ENCODE results near the gene SF1. TPM values are rescaled to one million over a fixed set of nuclear protein-coding genes. Genes with fewer than 3 reads are reported as not detected.

Gene SF1
- total and polyA plus RNA-seq, 2 of the 8 experiments (the other 6 are each of a cell fraction or from before 2014, with no cell fraction given) = 72.7 to 353 TPM

DNA sequence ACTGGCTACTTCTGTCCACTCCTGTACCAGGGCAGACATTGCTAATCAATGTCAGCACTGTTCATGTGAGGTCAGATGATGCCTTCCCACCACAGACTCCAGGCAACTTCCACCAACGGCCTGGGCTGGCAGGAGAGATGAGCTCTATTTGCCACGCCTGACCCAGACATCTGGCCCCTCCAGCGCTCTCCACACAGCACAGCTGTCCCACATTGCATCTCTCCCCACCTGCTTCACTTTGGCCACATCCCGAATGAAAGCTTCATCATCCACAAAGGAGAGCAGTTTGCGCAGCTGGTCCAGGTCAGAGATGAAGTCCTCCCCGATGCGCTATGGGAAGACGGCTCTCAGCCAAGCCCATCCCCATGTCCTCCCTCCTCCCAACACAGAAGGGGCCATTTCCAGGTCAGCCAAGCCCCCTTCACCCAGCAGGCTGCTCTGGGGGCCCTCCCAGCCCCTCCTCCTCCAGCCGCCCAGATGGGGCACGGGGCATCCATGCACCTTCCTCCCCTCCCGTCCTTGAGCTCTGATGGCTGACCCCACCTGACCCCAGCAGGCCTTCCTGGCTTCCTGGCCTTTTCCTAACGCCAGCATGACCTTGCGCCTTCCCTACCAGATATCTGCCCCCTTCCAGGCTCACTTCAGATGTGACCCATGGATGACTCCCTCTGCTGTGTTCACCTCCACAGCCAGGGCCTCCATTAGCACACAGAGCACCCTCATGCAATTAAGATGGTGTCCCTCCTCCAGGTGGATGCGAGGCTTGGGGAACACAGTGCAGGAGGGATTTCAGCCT is 26.0 kb downstream of the SF1 start (continued):
- no peak for TF ChIP-seq CHD7 (IDR thresholded peaks at IDR 0.05; ENCODE audit: insufficient replicate concordance, low read length)
- no peak for TF ChIP-seq GABPA (IDR thresholded peaks at IDR 0.05; ENCODE audit: borderline replicate concordance, insufficient read depth, low read length)
- TF ChIP-seq KDM5A (IDR thresholded peaks at IDR 0.05; ENCODE audit: low read length) = no peak

All from H1 (cell line).